HEK293 (cell line): ENCODE measurements around the gene DMPK.

Source experiments
- CTCF ChIA-PET: fragments of 350-600 bp; formaldehyde crosslinking; extraction: SDS; loops from one replicate; lab custom pipeline; 2021; ENCODE audit warnings: antibody characterized with exemption; lab: Yijun Ruan, JAX
- POLR2A ChIA-PET: fragments of 300-600 bp; formaldehyde crosslinking; extraction: SDS; loops from one replicate; lab custom pipeline; 2020; ENCODE audit warnings: antibody characterized with exemption, inconsistent platforms; lab: Yijun Ruan, JAX
- H3K27ac ChIP-seq: fragments of 200-500 bp; sonication (Bioruptor generic); 2 replicates; pipeline ENCODE4 v1.5.1; 2014; ENCODE audit warnings: low read depth, low read length, control low read depth, inconsistent platforms; ENCODE audit errors: extremely low read depth
- H3K36me3 ChIP-seq, 2 experiments: fragments of 200-500 bp in 1 of 2; sonication (Bioruptor generic) in 1 of 2; 1 replicate in 1 of 2; 2 replicates in 1 of 2; pipeline ENCODE4 v1.5.1; 2014 to 2017; ENCODE audit warnings: inconsistent platforms in 2 of 2, low read length in 2 of 2; ENCODE audit not compliant: control insufficient read depth in 2 of 2, insufficient read depth in 1 of 2
- H3K4me1 ChIP-seq: fragments of 200-500 bp; sonication (Bioruptor generic); 2 replicates; pipeline ENCODE4 v1.5.1; 2014; ENCODE audit warnings: mild to moderate bottlenecking, low read length, inconsistent platforms; ENCODE audit not compliant: control insufficient read depth, insufficient read depth
- H3K4me3 ChIP-seq: 2 replicates; pipeline ENCODE4 v1.5.1; 2011; ENCODE audit warnings: low read depth, mild to moderate bottlenecking, control low read depth, low read length, moderate library complexity
- H3K9me3 ChIP-seq: fragments of 200-500 bp; sonication (Bioruptor generic); 2 replicates; pipeline ENCODE4 v1.5.1; 2014; ENCODE audit warnings: low read depth, low read length, inconsistent platforms; ENCODE audit not compliant: control insufficient read depth, insufficient read depth
- GLIS1 ChIP-seq: fragments of 450-650 bp; formaldehyde crosslinking; IDR thresholded peaks from 2 replicates; pipeline ENCODE4 v1.5.1; 2016; ENCODE audit warnings: missing biosample characterization, missing genetic modification characterization
- HOXD13 ChIP-seq: sonication (generic); formaldehyde crosslinking; IDR thresholded peaks from 2 replicates; pipeline ENCODE4 v1.8.0; 2022; ENCODE audit warnings: missing genetic modification reagents, borderline replicate concordance
- IKZF3 ChIP-seq: fragments of 450-650 bp; IDR thresholded peaks from 2 replicates; pipeline ENCODE4 v1.5.0; 2018; ENCODE audit warnings: missing biosample characterization, mild to moderate bottlenecking, missing genetic modification characterization, moderate library complexity
- KLF9 ChIP-seq: fragments of 450-650 bp; formaldehyde crosslinking; IDR thresholded peaks from 2 replicates; pipeline ENCODE4 v1.5.1; 2016; ENCODE audit warnings: missing biosample characterization, missing genetic modification characterization, low read depth
- PRDM2 ChIP-seq: fragments of 450-650 bp; formaldehyde crosslinking; IDR thresholded peaks from 2 replicates; pipeline ENCODE4 v1.5.1; 2016; ENCODE audit warnings: missing biosample characterization, missing genetic modification characterization, borderline replicate concordance
- SP7 ChIP-seq: fragments of 450-650 bp; formaldehyde crosslinking; IDR thresholded peaks from 2 replicates; pipeline ENCODE4 v1.5.1; 2016; ENCODE audit warnings: missing biosample characterization, missing genetic modification characterization
- ZBTB48 ChIP-seq: fragments of 450-650 bp; formaldehyde crosslinking; IDR thresholded peaks from 2 replicates; pipeline ENCODE4 v1.5.1; 2016; ENCODE audit warnings: missing biosample characterization, missing genetic modification characterization
- ZNF114 ChIP-seq: fragments of 450-650 bp; formaldehyde crosslinking; IDR thresholded peaks from 2 replicates; pipeline ENCODE4 v1.5.0; 2017; ENCODE audit warnings: missing biosample characterization, missing genetic modification characterization
- ZNF140 ChIP-seq: fragments of 450-650 bp; formaldehyde crosslinking; IDR thresholded peaks from 2 replicates; pipeline ENCODE4 v1.5.1; 2016; ENCODE audit warnings: missing biosample characterization, missing genetic modification characterization
- ZNF157 ChIP-seq: fragments of 450-650 bp; formaldehyde crosslinking; IDR thresholded peaks from 2 replicates; pipeline ENCODE4 v1.5.1; 2016; ENCODE audit warnings: missing biosample characterization, missing genetic modification characterization
- ZNF16 ChIP-seq: fragments of 450-650 bp; formaldehyde crosslinking; IDR thresholded peaks from 2 replicates; pipeline ENCODE4 v1.5.1; 2016; ENCODE audit warnings: low read depth, missing biosample characterization, missing genetic modification characterization
- ZNF184 ChIP-seq: fragments of 450-650 bp; IDR thresholded peaks from 2 replicates; pipeline ENCODE4 v1.5.1; 2018; ENCODE audit warnings: missing biosample characterization, mild to moderate bottlenecking, missing genetic modification characterization
- ZNF2 ChIP-seq: fragments of 450-650 bp; formaldehyde crosslinking; IDR thresholded peaks from 2 replicates; pipeline ENCODE4 v1.5.1; 2016; ENCODE audit warnings: missing biosample characterization, missing genetic modification characterization
- ZNF202 ChIP-seq: fragments of 450-650 bp; formaldehyde crosslinking; IDR thresholded peaks from 2 replicates; pipeline ENCODE4 v1.5.1; 2016; ENCODE audit warnings: missing biosample characterization, missing genetic modification characterization, borderline replicate concordance
- ZNF211 ChIP-seq: fragments of 450-650 bp; formaldehyde crosslinking; IDR thresholded peaks from 2 replicates; pipeline ENCODE4 v1.5.1; 2016; ENCODE audit warnings: low read depth, missing biosample characterization, missing genetic modification characterization
- ZNF223 ChIP-seq: fragments of 450-650 bp; formaldehyde crosslinking; IDR thresholded peaks from 2 replicates; pipeline ENCODE4 v1.5.1; 2016; ENCODE audit warnings: missing biosample characterization, missing genetic modification characterization
- ZNF488 ChIP-seq: fragments of 450-650 bp; formaldehyde crosslinking; IDR thresholded peaks from 2 replicates; pipeline ENCODE4 v1.5.1; 2016; ENCODE audit warnings: missing biosample characterization, missing genetic modification characterization
- ZNF530 ChIP-seq: fragments of 450-650 bp; formaldehyde crosslinking; IDR thresholded peaks from 2 replicates; pipeline ENCODE4 v1.5.1; 2016; ENCODE audit warnings: low read depth, missing biosample characterization, missing genetic modification characterization
- ZNF580 ChIP-seq: fragments of 450-650 bp; formaldehyde crosslinking; IDR thresholded peaks from 2 replicates; pipeline ENCODE4 v1.5.1; 2016; ENCODE audit warnings: missing biosample characterization, missing genetic modification characterization
- ZNF670 ChIP-seq: fragments of 450-650 bp; formaldehyde crosslinking; IDR thresholded peaks from 2 replicates; pipeline ENCODE4 v1.5.1; 2016; ENCODE audit warnings: missing biosample characterization, missing genetic modification characterization, low read depth
- ZNF785 ChIP-seq: fragments of 450-650 bp; formaldehyde crosslinking; IDR thresholded peaks from 2 replicates; pipeline ENCODE4 v1.5.1; 2016; ENCODE audit warnings: missing biosample characterization, missing genetic modification characterization
- ZSCAN30 ChIP-seq: fragments of 450-650 bp; IDR thresholded peaks from 2 replicates; pipeline ENCODE4 v1.5.1; 2018; ENCODE audit warnings: missing biosample characterization, mild to moderate bottlenecking, missing genetic modification characterization, moderate library complexity

Gene DMPK

GRCh38 chr19:45817010-45817724 lies 34.9 kb upstream of the DMPK start (continued):
- TF ChIP-seq SP7 (tag by site-specific recombination) (peak; percentile 44; the same call in 1 of the 2 replicates), GLIS1 (tag by site-specific recombination) (peak; percentile 11; the same call in 1 of the 2 replicates), ZNF2 (tag by site-specific recombination) (peak; percentile 67; the same call in 1 of the 2 replicates), ZNF785 (tag by site-specific recombination) (no peak), ZNF223 (tag by site-specific recombination) (peak; percentile 86), ZSCAN30 (peak; percentile 53; the same call in 1 of the 2 replicates)

GRCh38 chr19:45816236-45817009 lies 34.1 kb upstream of the DMPK start:
- CTCF ChIA-PET, result interaction anchor here (0.5 to 3.4 kb wide), 58 partner anchors 8 to 1193 kb away, joined by 3 to 80 read pairs (median 5); partner anchors contain the start of genes CCDC61, DMPK, DMWD and FOXA3
- TF ChIP-seq ZBTB48 (tag by site-specific recombination) (no peak), HOXD13 (no peak), ZNF223 (tag by site-specific recombination) (no peak), ZNF530 (tag by site-specific recombination) (no peak), KLF9 (tag by site-specific recombination) (no peak), ZNF114 (no peak), PRDM2 (tag by site-specific recombination) (no peak), ZNF211 (no peak), ZNF580 (tag by site-specific recombination) (no peak), ZNF184 (tag by site-specific recombination) (no peak), ZNF157 (tag by site-specific recombination) (no peak), ZNF202 (tag by site-specific recombination) (no peak), ZNF140 (tag by site-specific recombination) (no peak), ZNF670 (tag by site-specific recombination) (no peak), IKZF3 (tag by site-specific recombination) (no peak), ZNF16 (tag by site-specific recombination) (no peak), ZNF488 (no peak)
- H3K4me1 ChIP-seq, result peaks cover 4% of the 10 kb centered on the region; the same call in 1 of the 2 replicates

More at GRCh38 chr19:45816236-45817009, 34.1 kb upstream of the DMPK start:
- H3K36me3 ChIP-seq, result peaks cover 0 to 31% of the 10 kb centered on the region in 2 experiments; a peak in 2 of 3 replicates
- no peaks in the 10 kb centered on the region for H3K9me3 ChIP-seq
- 0 out of 2 replicates have a peak overlapping the region, but pooled peaks have one; percentile 30 for H3K27ac ChIP-seq
- H3K4me3 ChIP-seq, result no peak overlapping the region
- POLR2A ChIA-PET, result interaction anchor here (0.6 to 1.6 kb wide), 11 partner anchors 9 to 203 kb away, joined by 3 to 7 read pairs (median 3); partner anchors contain the start of genes CCDC61, QPCTL and SYMPK
